GM21526 (cell line): ENCODE data around the gene COL20A1.

ENCODE experiments used
- ATAC-seq: cut with Tn5 transposase; IDR thresholded peaks from one replicate; pipeline ENCODE4 v1.9.1; 2021; ENCODE audit warnings: moderate library complexity; ENCODE audit not compliant: unreplicated experiment, low FRiP score

Gene COL20A1

DNA sequence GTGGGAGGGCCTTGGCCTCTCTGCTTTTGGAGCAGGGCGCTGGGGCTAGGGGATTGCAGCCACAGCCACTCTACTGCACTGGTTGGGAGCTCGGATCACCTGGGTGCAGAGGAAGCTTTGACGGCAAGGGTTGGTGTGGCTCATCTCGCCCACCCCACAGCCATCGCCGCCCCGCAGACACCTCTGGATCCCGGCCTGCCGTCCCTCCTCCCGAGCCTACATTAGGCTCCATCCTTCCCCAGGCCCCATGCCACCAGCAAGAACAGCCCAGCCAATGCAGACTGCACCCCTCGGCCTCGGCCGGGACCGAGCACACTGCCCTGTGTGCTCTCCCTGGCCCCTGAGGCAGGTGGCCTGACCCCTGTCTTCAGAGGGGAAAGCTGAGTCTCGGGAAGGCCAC is 32.5 kb upstream of the COL20A1 start:
- ATAC-seq: no peak

GRCh38 chr20:63261060-63261794 is 31.8 kb upstream of the COL20A1 start:
- no peak for ATAC-seq

GRCh38 chr20:63261795-63262528 is 31.0 kb upstream of the COL20A1 start:
- ATAC-seq: no peak

GRCh38 chr20:63262836-63263235 is 30.1 kb upstream of the COL20A1 start:
- ATAC-seq: no peak

DNA sequence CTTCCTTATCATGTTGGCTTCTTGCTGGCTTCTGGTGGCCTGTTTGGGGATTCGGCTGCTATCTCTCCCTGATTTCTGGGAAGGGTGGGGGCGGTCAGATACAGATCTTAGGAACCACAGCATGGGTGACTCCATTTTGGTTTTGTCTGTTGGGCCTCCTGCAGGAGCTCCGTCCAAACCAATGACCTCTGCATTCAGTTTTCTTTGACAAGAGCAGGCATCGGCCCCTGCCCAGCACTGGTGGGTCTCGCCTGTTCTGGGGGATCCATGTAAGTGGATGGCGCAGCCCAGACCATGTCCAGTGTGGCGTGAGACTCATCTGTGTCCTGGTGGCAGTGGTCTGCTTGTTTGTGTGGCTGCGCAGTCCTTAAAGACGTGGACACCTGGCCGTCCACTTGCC is 29.0 kb upstream of the COL20A1 start:
- ATAC-seq: no peak

DNA sequence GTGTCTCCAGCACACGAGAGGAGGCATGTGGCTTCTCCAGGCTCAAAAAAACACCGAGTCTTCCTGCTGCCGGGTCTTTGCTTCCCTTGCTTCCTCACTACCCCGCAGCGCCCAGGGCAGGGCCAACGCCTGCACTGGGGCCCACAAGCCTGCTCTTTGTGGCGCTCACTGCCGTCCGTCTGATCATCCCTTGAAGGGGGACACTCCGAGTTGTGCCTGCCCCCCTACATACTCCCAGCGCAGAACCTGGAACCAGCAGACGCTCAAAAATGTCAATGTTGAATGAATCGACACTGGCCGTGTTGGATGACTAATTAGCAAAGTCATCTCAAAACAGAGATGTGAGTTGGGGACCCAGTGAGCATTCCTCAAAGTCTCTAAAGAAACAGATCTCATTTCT is 28.5 kb upstream of the COL20A1 start:
- no peak for ATAC-seq

- ATAC-seq: no peak
Observed at GRCh38 chr20:63265891-63266515, 27.0 kb upstream of the COL20A1 start.

DNA sequence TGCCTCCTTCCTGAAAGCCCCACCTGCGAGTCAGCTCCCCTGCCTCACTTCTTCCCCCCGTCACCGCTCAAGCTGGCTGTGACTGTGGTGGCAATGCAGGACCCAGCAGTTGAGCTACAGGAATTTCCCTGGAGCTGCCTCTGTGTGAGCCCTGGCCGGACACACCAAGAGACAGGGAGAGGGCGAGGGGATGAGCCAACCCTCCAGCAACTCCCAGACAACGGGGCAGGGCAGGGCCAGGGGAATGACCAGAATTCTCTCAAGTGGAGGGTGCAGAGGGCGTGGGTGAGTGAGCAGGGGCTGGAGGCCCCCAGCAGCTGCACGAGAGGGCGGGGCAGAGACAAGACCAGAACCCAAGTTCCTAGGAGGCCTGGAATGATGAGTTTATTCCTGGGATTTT is 25.3 kb upstream of the COL20A1 start:
- ATAC-seq: no peak

- ATAC-seq: no peak
Observed at GRCh38 chr20:63268256-63268655, 24.7 kb upstream of the COL20A1 start.

DNA sequence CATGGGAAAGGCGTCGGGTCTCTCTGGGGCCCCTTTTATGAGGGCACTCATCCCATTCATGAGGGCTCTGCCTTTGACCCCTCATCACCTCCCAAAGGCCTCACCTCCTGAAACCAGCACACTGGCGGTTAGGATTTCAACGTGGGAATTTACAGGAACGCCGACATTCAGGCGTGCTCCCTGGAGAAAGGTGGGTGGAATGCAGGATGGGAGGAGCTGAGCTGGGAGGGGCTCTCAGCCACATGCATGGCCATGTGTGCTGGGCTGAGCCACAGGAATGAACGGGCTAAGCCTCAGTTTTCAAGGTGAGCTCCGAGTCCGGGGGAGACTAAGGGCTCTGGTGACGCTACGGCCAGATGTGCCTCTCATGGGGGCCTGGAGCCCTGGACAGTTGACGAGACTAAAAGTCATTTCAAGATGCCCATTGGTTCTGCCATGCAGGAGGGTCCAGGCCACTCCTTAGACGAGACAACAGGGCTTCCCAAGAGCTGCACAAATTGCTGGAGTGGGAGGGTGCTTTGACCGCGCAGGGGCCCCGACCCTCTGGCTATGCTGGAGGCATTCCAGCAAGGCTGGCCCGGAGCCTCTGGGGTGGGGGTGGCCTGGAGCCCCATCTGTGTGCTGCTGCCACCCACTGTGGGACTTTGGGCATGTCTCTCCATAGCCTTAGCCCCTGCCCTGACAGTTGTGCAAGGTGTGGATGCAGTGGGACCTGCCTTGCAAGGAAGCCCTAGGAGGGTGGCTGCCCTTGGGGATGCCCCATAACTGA is 24.1 kb upstream of the COL20A1 start:
- ATAC-seq: no peak

DNA sequence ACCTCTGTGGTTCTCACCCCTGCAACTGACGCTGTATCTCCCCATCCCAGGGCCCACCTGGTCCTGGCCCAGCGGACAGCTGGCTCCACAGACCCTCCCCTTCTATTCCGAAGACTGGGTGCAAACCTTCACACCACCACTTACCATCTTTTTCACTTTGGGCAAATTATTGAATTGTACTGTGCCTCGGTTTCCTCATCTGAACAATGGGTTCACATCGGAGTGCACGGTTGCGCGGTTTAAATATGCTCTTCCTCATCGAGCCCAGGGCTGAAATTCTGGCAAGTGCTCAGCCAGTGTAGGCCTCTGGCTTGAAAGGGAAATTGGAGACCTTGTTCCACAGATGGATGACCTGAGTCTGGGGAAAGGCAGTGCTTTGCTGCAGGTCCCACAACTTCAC is 23.3 kb upstream of the COL20A1 start:
- ATAC-seq: no peak

DNA sequence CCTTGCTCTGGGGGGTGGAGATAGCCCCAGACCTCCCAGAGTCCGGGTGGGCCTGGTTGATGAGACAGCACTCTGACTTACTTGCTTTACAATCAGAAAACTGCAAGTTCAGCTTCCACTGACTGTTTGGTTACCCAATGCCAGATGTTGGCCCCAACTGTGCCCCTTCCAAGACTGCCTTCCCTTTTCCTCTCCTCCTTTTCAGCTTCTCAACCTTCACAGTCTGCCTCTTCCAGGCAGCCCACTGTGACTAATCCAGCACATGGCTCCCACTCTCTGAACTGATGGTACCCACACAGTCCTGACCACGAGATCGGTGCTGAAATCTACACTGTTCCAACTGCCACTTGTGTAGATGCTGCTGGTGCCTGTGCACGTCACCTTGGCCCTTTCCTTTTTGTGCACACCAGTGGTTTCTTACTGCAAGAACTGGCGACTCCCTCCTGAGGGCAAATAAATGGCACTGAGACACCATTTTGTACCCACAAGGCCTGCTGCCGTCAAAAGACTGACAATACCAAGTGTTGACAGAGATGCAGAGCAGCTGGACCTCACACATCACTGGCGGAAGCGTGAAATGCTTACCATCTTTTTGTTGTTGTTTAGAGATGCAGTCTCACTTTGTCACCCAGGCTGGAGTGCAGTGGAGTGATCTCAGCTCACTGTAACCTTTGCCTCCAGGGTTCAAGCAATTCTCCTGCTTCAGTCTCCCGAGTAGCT is 22.2 kb upstream of the COL20A1 start:
- no peak for ATAC-seq

GRCh38 chr20:63272105-63273058 is 20.6 kb upstream of the COL20A1 start, which contains the start of gene ARFGAP1:
Gene ARFGAP1 (plus strand): TSS chr20:63272813. CDS start chr20:63275581, 2,768 bp downstream.
- peak; percentile 82 for ATAC-seq

GRCh38 chr20:63273059-63273579 is 19.9 kb upstream of the COL20A1 start:
- ATAC-seq: no peak

DNA sequence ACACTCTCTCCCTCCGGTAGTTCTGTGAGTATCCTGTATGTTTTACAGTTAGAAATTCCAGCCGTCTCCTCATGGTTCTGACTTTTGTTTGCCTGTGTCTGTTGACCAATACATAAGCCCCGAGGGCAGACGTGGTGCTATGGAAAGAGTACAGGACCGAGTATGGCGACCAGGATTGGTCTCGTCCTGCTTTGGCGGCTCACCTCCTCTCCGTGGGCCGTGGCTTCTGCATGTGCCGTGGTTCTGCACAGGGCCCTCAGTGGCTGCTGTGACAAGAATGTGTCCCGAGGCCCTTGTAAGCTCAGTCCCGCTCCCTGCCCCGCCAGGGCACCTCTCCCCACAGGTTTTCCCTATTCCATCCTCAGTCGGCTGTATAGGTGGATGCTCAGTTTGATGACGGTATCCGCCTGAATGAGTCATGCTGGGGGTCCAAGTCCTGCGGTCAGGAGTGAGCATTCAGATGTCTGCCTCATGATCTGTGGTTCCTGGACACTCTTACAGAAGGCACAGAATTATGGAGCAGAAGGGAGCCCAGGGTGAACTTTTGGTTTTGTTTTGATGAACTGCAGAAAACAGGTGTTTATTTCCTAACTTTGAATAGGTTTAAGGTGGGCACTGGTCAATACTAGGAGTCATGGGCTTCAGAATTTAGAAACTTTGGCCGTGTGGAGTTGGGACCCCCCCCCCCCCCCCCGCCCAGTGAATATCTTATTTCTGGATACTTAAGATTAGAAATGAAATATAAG is 19.2 kb upstream of the COL20A1 start:
- no peak for ATAC-seq

- ATAC-seq: no peak
Observed at GRCh38 chr20:63274381-63275228, 18.4 kb upstream of the COL20A1 start.

DNA sequence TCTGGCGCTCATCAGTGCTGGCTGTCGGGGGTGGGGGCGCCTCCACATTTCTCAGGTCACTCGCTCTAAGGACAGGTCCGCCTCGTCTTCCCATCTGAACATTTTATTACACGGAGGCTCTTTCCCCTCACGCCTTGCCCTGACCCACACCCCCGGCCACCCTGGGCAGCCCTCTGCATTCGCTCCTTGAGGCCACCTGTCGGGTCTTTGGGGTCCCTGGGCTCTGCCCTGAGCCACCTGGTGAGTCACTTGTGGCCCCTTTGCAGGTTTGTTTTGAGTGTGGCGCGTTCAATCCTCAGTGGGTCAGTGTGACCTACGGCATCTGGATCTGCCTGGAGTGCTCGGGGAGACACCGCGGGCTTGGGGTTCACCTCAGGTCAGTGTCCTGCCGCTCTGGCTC is 17.2 kb upstream of the COL20A1 start:
- no peak for ATAC-seq
